Measurements from ENCODE around the gene TARBP1. TPM values are rescaled to one million over a fixed set of nuclear protein-coding genes. Genes with fewer than 3 reads are reported as not detected.

Gene TARBP1
- total and polyA plus RNA-seq, 7 donors, result 5.5 to 22.1 (median 10.0) TPM

- intact Hi-C loops (cut with DNase I), result no loop called here
- no peak for TF ChIP-seq CTCF (IDR thresholded peaks at IDR 0.05)
- Histone ChIP-seq H3K36me3 (peaks cover 0 to 10% (median under 1%) of the 10 kb centered on the region in 4 donors), H3K9me3 (no peaks in the 10 kb centered on the region), H3K27me3 (no peaks in the 10 kb centered on the region), H3K4me3 (no peak overlapping the region), H3K27ac (peak overlapping the region in 3 of 4 donors; percentile 24 to 44 (median 39)), H3K4me1 (peaks cover 0 to 10% (median 5%) of the 10 kb centered on the region in 4 donors)
- DNase-seq, result peak; percentile 70
- WGBS, 2 donors, result 78 to 86% methylated on average over 6 of the region's 6 CpGs
Observed at GRCh38 chr1:234437423-234438171, 41.4 kb downstream of the TARBP1 start.

GRCh38 chr1:234435620-234436019 is 43.4 kb downstream of the TARBP1 start:
- no peaks in the 10 kb centered on the region for H3K9me3 ChIP-seq
- H3K36me3 ChIP-seq, result peaks cover 0 to 8% (median 1%) of the 10 kb centered on the region in 4 donors
- 86 to 88% methylated on average over 8 of the region's 8 CpGs for WGBS, 2 donors
- no peak overlapping the region for H3K27ac ChIP-seq
- intact Hi-C loops (cut with DNase I), result no loop called here
- TF ChIP-seq POLR2AphosphoS5 (IDR thresholded peaks at IDR 0.05), result no peak
- no peak for TF ChIP-seq EP300 (IDR thresholded peaks at IDR 0.05)
- no peak for TF ChIP-seq CTCF (IDR thresholded peaks at IDR 0.05)
- no peak for TF ChIP-seq POLR2A (IDR thresholded peaks at IDR 0.05)
- H3K4me1 ChIP-seq, result peaks cover 0 to 10% (median 5%) of the 10 kb centered on the region in 4 donors
- DNase-seq, result no peak
- H3K27me3 ChIP-seq, result no peaks in the 10 kb centered on the region
- H3K4me3 ChIP-seq, result no peak overlapping the region

- Histone ChIP-seq H3K4me1 (peaks cover 0 to 10% (median 5%) of the 10 kb centered on the region in 4 donors), H3K27ac (no peak overlapping the region), H3K9me3 (no peaks in the 10 kb centered on the region), H3K27me3 (no peaks in the 10 kb centered on the region), H3K36me3 (peaks cover 0 to 8% (median 1%) of the 10 kb centered on the region in 4 donors), H3K4me3 (no peak overlapping the region)
- intact Hi-C loops (cut with DNase I), result no loop called here
- no peak for TF ChIP-seq POLR2A (IDR thresholded peaks at IDR 0.05)
- TF ChIP-seq POLR2AphosphoS5 (IDR thresholded peaks at IDR 0.05), result no peak
- TF ChIP-seq EP300 (IDR thresholded peaks at IDR 0.05), result no peak
- TF ChIP-seq CTCF (IDR thresholded peaks at IDR 0.05), result no peak
- DNase-seq, result no peak
- 96 to 97% methylated on average over 2 of the region's 2 CpGs for WGBS, 2 donors
Observed at GRCh38 chr1:234434706-234435105, 44.3 kb downstream of the TARBP1 start.

- intact Hi-C loops (cut with DNase I), result no loop called here
- no peak for DNase-seq
- H3K27me3 ChIP-seq, result no peaks in the 10 kb centered on the region
- TF ChIP-seq CTCF (IDR thresholded peaks at IDR 0.05), result no peak
- no peak for TF ChIP-seq EP300 (IDR thresholded peaks at IDR 0.05)
- TF ChIP-seq POLR2A (IDR thresholded peaks at IDR 0.05), result no peak
- no peak for TF ChIP-seq POLR2AphosphoS5 (IDR thresholded peaks at IDR 0.05)
- H3K9me3 ChIP-seq, result no peaks in the 10 kb centered on the region
- H3K36me3 ChIP-seq, result peaks cover 0 to 16% (median 4%) of the 10 kb centered on the region in 4 donors
- no peak overlapping the region for H3K4me3 ChIP-seq
- WGBS, 2 donors, result 88 to 89% methylated on average over 1 of the region's 1 CpG
- peaks cover 0 to 10% (median 5%) of the 10 kb centered on the region in 4 donors for H3K4me1 ChIP-seq
- no peak overlapping the region for H3K27ac ChIP-seq
Observed at GRCh38 chr1:234433563-234434285, 45.3 kb downstream of the TARBP1 start.
